Gastroesophageal sphincter (tissue), 3 donors: ENCODE results near the gene MRGPRX1.

Experiments used
- EP300 ChIP-seq: sonication (generic); formaldehyde crosslinking; IDR thresholded peaks from one replicate; pipeline ENCODE4 v1.6.1; 2017; ENCODE audit warnings: antibody characterized with exemption, mild to moderate bottlenecking
- POLR2A ChIP-seq, 2 donors: fragments of 450-650 bp; IDR thresholded peaks; one replicate each; pipeline ENCODE4 v1.6.1; 2017; ENCODE audit warnings: antibody characterized with exemption in 2 of 2, mild to moderate bottlenecking in 2 of 2, moderate library complexity in 1 of 2
- POLR2AphosphoS5 ChIP-seq: sonication (generic); formaldehyde crosslinking; IDR thresholded peaks from one replicate; pipeline ENCODE4 v1.6.1; 2017; ENCODE audit warnings: antibody characterized with exemption
- TF ChIP-seq, protein P1 (sequence below), 4 experiments: fragments of 200-600 bp in 2 of 4; fragments of 450-650 bp in 2 of 4; sonication (generic) in 1 of 4; IDR thresholded peaks; one replicate each; pipeline ENCODE4 v1.5.1; 2017 to 2019; ENCODE audit warnings: antibody characterized with exemption in 4 of 4, mild to moderate bottlenecking in 2 of 4, moderate library complexity in 2 of 4

DNA sequence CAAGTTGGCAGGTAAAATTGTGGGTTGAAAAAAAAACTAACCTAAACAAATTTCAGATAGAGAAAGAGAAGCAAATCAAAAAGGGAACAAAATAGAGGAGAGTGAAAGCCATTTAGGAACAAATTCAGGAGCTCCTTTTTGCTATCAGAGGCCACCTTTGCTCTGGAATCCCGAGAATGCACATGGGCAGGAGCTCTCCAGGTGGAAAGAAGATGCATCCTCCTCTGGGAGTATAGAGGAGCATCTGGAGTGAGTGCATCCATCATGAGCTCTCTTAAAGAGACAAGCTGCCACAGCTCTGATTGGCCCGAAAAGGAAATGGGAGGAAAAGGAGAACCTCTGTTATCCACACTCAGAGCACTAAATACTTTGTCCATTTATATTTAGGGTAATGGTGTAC is 26.3 kb downstream of the MRGPRX1 start:
- TF ChIP-seq, protein P1, sequence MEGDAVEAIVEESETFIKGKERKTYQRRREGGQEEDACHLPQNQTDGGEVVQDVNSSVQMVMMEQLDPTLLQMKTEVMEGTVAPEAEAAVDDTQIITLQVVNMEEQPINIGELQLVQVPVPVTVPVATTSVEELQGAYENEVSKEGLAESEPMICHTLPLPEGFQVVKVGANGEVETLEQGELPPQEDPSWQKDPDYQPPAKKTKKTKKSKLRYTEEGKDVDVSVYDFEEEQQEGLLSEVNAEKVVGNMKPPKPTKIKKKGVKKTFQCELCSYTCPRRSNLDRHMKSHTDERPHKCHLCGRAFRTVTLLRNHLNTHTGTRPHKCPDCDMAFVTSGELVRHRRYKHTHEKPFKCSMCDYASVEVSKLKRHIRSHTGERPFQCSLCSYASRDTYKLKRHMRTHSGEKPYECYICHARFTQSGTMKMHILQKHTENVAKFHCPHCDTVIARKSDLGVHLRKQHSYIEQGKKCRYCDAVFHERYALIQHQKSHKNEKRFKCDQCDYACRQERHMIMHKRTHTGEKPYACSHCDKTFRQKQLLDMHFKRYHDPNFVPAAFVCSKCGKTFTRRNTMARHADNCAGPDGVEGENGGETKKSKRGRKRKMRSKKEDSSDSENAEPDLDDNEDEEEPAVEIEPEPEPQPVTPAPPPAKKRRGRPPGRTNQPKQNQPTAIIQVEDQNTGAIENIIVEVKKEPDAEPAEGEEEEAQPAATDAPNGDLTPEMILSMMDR (IDR thresholded peaks at IDR 0.05): no peak
- TF ChIP-seq POLR2A (IDR thresholded peaks at IDR 0.05) (no peak), POLR2AphosphoS5 (no peak), EP300 (no peak)
